Measurements from ENCODE around the gene IARS2.

IARS2 gene

DNA sequence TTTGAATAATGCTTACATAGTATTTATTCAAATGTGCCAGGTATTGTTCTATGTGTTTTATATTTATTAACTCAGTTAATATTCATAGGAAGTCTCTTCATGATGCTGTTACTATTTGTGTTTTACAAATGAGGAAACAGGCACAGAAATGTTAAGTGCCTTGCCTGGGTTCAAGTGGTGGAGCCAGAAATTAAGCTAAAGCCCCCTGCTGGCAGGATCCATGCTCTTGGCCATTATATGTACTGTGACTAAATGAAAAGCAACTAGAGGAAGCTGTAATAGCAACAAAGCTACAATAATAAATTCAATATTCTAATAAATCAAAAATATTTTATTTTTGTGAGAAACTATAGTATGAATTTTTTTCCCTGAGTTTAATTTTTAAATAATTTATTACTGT, 30.0 kb downstream of the IARS2 start:
- no peaks in the 10 kb centered on the region for H3F3A ChIP-seq (ENCODE audit: insufficient read depth, low read length)
- no peaks in the 10 kb centered on the region for H3K4me1 ChIP-seq (ENCODE audit: low read length)
- H3K79me2 ChIP-seq (ENCODE audit: low read length), result no peaks in the 10 kb centered on the region
- no peaks in the 10 kb centered on the region for H3K9me2 ChIP-seq (replicated peaks; ENCODE audit: insufficient read depth, low read length)
- H4K20me1 ChIP-seq (ENCODE audit: insufficient read depth, low read length), result no peaks in the 10 kb centered on the region
- H3K27me3 ChIP-seq (replicated peaks; ENCODE audit: insufficient read depth, low read length), result no peaks in the 10 kb centered on the region
- no peak overlapping the region for H3K9ac ChIP-seq (ENCODE audit: low read length)
- H2AFZ ChIP-seq (ENCODE audit: low read length), result no peak overlapping the region
- TF ChIP-seq, protein P1, sequence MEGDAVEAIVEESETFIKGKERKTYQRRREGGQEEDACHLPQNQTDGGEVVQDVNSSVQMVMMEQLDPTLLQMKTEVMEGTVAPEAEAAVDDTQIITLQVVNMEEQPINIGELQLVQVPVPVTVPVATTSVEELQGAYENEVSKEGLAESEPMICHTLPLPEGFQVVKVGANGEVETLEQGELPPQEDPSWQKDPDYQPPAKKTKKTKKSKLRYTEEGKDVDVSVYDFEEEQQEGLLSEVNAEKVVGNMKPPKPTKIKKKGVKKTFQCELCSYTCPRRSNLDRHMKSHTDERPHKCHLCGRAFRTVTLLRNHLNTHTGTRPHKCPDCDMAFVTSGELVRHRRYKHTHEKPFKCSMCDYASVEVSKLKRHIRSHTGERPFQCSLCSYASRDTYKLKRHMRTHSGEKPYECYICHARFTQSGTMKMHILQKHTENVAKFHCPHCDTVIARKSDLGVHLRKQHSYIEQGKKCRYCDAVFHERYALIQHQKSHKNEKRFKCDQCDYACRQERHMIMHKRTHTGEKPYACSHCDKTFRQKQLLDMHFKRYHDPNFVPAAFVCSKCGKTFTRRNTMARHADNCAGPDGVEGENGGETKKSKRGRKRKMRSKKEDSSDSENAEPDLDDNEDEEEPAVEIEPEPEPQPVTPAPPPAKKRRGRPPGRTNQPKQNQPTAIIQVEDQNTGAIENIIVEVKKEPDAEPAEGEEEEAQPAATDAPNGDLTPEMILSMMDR (IDR thresholded peaks at IDR 0.05; ENCODE audit: low read length), result peak; percentile 37
- TF ChIP-seq EZH2phosphoT487 (IDR thresholded peaks at IDR 0.05; ENCODE audit: low read length) (no peak), EZH2 (optimal IDR thresholded peaks at IDR 0.05; ENCODE audit: low read depth, low read length) (no peak)
- no peaks in the 10 kb centered on the region for H3K36me3 ChIP-seq (replicated peaks; ENCODE audit: insufficient read depth, low read length)
- H3K4me3 ChIP-seq (ENCODE audit: low read length), result no peak overlapping the region
- no peak overlapping the region for H3K27ac ChIP-seq (ENCODE audit: low read length)
- no peaks in the 10 kb centered on the region for H3K9me3 ChIP-seq (replicated peaks; ENCODE audit: insufficient read depth, low read length)
- DNase-seq, result peak; percentile 36
- no peak overlapping the region for H3K4me2 ChIP-seq (ENCODE audit: low read depth, low read length)

DNA sequence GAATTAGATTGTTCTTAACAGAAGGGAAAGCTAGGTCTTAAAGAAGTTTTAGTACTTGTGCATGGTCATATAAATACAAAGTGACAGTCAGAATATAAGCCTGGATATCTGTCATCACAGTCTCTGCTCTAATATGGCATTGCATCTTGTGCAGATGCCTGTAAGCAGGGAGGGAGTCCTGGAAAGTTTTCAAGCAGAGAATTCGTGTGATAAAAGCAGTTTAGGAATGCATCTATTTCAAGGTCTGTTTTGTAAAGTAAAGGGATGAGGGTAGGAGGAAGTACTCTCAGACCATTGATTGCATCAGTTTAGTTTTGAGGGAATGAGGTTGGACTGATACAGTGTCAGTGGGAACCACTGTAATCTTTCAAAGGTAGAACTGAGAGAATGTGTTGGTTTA, 30.6 kb downstream of the IARS2 start:
- H3K36me3 ChIP-seq (replicated peaks; ENCODE audit: insufficient read depth, low read length), result 0 out of 2 replicates have a peak, but pooled peaks cover 3% of the 10 kb centered on the region
- no peak overlapping the region for H2AFZ ChIP-seq (ENCODE audit: low read length)
- H3K79me2 ChIP-seq (ENCODE audit: low read length), result no peaks in the 10 kb centered on the region
- H3K27me3 ChIP-seq (replicated peaks; ENCODE audit: insufficient read depth, low read length), result no peaks in the 10 kb centered on the region
- no peak overlapping the region for H3K4me3 ChIP-seq (ENCODE audit: low read length)
- H3F3A ChIP-seq (ENCODE audit: insufficient read depth, low read length), result no peaks in the 10 kb centered on the region
- H3K27ac ChIP-seq (ENCODE audit: low read length), result no peak overlapping the region
- H3K9ac ChIP-seq (ENCODE audit: low read length), result no peak overlapping the region
- H3K9me3 ChIP-seq (replicated peaks; ENCODE audit: insufficient read depth, low read length), result no peaks in the 10 kb centered on the region
- H3K9me2 ChIP-seq (replicated peaks; ENCODE audit: insufficient read depth, low read length), result no peaks in the 10 kb centered on the region
- no peak for DNase-seq
- H3K4me2 ChIP-seq (ENCODE audit: low read depth, low read length), result no peak overlapping the region
- H4K20me1 ChIP-seq (ENCODE audit: insufficient read depth, low read length), result no peaks in the 10 kb centered on the region
- no peak for TF ChIP-seq EZH2 (optimal IDR thresholded peaks at IDR 0.05; ENCODE audit: low read depth, low read length)
- TF ChIP-seq EZH2phosphoT487 (IDR thresholded peaks at IDR 0.05; ENCODE audit: low read length), result no peak
- TF ChIP-seq, protein P1 (IDR thresholded peaks at IDR 0.05; ENCODE audit: low read length), result no peak
- H3K4me1 ChIP-seq (ENCODE audit: low read length), result no peaks in the 10 kb centered on the region

DNA sequence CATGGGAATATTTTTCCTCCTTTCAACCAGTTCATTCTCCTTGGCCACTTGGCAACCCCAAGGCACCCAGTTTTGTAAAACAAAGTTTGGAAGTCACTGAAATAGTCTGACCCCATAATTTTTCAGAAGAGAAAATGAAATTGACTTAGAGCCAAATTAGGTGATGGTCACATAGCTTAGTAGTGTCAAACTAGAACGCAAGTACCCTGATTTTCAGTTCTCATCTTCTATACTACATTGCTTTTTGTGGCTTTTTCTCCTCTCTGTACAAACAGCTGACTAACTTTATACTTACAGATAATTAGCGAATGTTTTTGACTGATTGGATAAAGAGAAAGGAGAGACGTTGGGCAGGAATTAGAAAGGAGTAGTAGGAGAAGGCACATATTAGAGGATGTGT, 33.1 kb downstream of the IARS2 start:
- no peaks in the 10 kb centered on the region for H3K27me3 ChIP-seq (replicated peaks; ENCODE audit: insufficient read depth, low read length)
- H3K9ac ChIP-seq (ENCODE audit: low read length), result no peak overlapping the region
- 0 out of 2 replicates have a peak, but pooled peaks cover 3% of the 10 kb centered on the region for H3K36me3 ChIP-seq (replicated peaks; ENCODE audit: insufficient read depth, low read length)
- no peaks in the 10 kb centered on the region for H3K9me2 ChIP-seq (replicated peaks; ENCODE audit: insufficient read depth, low read length)
- H4K20me1 ChIP-seq (ENCODE audit: insufficient read depth, low read length), result no peaks in the 10 kb centered on the region
- TF ChIP-seq EZH2phosphoT487 (IDR thresholded peaks at IDR 0.05; ENCODE audit: low read length), result no peak
- TF ChIP-seq, protein P1 (IDR thresholded peaks at IDR 0.05; ENCODE audit: low read length), result no peak
- no peak for TF ChIP-seq EZH2 (optimal IDR thresholded peaks at IDR 0.05; ENCODE audit: low read depth, low read length)
- H3K27ac ChIP-seq (ENCODE audit: low read length), result no peak overlapping the region
- no peak overlapping the region for H3K4me2 ChIP-seq (ENCODE audit: low read depth, low read length)
- no peak for DNase-seq
- H3K9me3 ChIP-seq (replicated peaks; ENCODE audit: insufficient read depth, low read length), result no peaks in the 10 kb centered on the region
- no peak overlapping the region for H2AFZ ChIP-seq (ENCODE audit: low read length)
- no peaks in the 10 kb centered on the region for H3F3A ChIP-seq (ENCODE audit: insufficient read depth, low read length)
- no peaks in the 10 kb centered on the region for H3K4me1 ChIP-seq (ENCODE audit: low read length)
- no peaks in the 10 kb centered on the region for H3K79me2 ChIP-seq (ENCODE audit: low read length)
- no peak overlapping the region for H3K4me3 ChIP-seq (ENCODE audit: low read length)

All from MM.1S (cell line).